ENCODE measurements around the gene TOMM20. TPM values are rescaled to one million over a fixed set of nuclear protein-coding genes. Genes with fewer than 3 reads are reported as not detected.
"Not testable (repeated sequence)": the region's sequence is repeated elsewhere in the genome, so short reads cannot be mapped to it uniquely, and the experiment has no call there.

TOMM20 gene
- 100 to 1,000 TPM; 173 to 225 (median 207) TPM for polyA plus RNA-seq (ENCODE audit: insufficient read length in 4 of 4)

GRCh38 chr1:235128456-235129328 lies at the start of gene TOMM20:
TOMM20 (minus strand) TSS chr1:235128837; CDS start chr1:235128715, 122 bp downstream.
- peak; percentile 91 to 97 (median 96) for DNase-seq (ENCODE audit: low read depth in 4 of 4, low spot score in 2 of 4)

GRCh38 chr1:235176486-235176885 lies 47.8 kb upstream of the TOMM20 start:
- no peak for DNase-seq (ENCODE audit: low read depth in 4 of 4, low spot score in 2 of 4)

- DNase-seq (ENCODE audit: low read depth in 4 of 4, low spot score in 2 of 4), result no peak
Observed at GRCh38 chr1:235169986-235170385, 41.3 kb upstream of the TOMM20 start.

- DNase-seq (ENCODE audit: low read depth in 4 of 4, low spot score in 2 of 4), result no peak
Observed at GRCh38 chr1:235168375-235168774, 39.7 kb upstream of the TOMM20 start.

- peak in 1 of 4 donors; percentile 5 for DNase-seq (ENCODE audit: low read depth in 4 of 4, low spot score in 2 of 4)
Observed at GRCh38 chr1:235161685-235162327, 33.2 kb upstream of the TOMM20 start.

- DNase-seq (ENCODE audit: low read depth in 4 of 4, low spot score in 2 of 4), result peak; percentile 77 to 85 (median 83)
Observed at GRCh38 chr1:235160957-235161684, 32.5 kb upstream of the TOMM20 start, which contains the start of gene RBM34. RBM34 (minus strand) TSS chr1:235161250; CDS start chr1:235161226, 24 bp downstream.

GRCh38 chr1:235160383-235160956 lies 31.8 kb upstream of the TOMM20 start:
- peak in 2 of 4 donors; percentile 41 to 52 for DNase-seq (ENCODE audit: low read depth in 4 of 4, low spot score in 2 of 4)

- not testable (repeated sequence) for DNase-seq (ENCODE audit: low read depth in 4 of 4, low spot score in 2 of 4)
Observed at GRCh38 chr1:235159930-235160329, 31.3 kb upstream of the TOMM20 start.

GRCh38 chr1:235159284-235159683 lies 30.6 kb upstream of the TOMM20 start:
- not testable (repeated sequence) for DNase-seq (ENCODE audit: low read depth in 4 of 4, low spot score in 2 of 4)

GRCh38 chr1:235158680-235159079 lies 30.0 kb upstream of the TOMM20 start:
- no peak for DNase-seq (ENCODE audit: low read depth in 4 of 4, low spot score in 2 of 4)

- no peak for DNase-seq (ENCODE audit: low read depth in 4 of 4, low spot score in 2 of 4)
Observed at GRCh38 chr1:235157150-235157549, 28.5 kb upstream of the TOMM20 start.

- DNase-seq (ENCODE audit: low read depth in 4 of 4, low spot score in 2 of 4), result no peak
Observed at GRCh38 chr1:235156740-235157139, 28.1 kb upstream of the TOMM20 start.

GRCh38 chr1:235156265-235156664 lies 27.6 kb upstream of the TOMM20 start:
- no peak for DNase-seq (ENCODE audit: low read depth in 4 of 4, low spot score in 2 of 4)

- DNase-seq (ENCODE audit: low read depth in 4 of 4, low spot score in 2 of 4), result no peak
Observed at GRCh38 chr1:235152235-235152634, 23.6 kb upstream of the TOMM20 start.

- no peak for DNase-seq (ENCODE audit: low read depth in 4 of 4, low spot score in 2 of 4)
Observed at GRCh38 chr1:235151033-235151432, 22.4 kb upstream of the TOMM20 start.

GRCh38 chr1:235149824-235150223 lies 21.2 kb upstream of the TOMM20 start:
- no peak for DNase-seq (ENCODE audit: low read depth in 4 of 4, low spot score in 2 of 4)

- DNase-seq (ENCODE audit: low read depth in 4 of 4, low spot score in 2 of 4), result no peak
Observed at GRCh38 chr1:235147269-235147668, 18.6 kb upstream of the TOMM20 start.

- no peak for DNase-seq (ENCODE audit: low read depth in 4 of 4, low spot score in 2 of 4)
Observed at GRCh38 chr1:235145639-235146038, 17.0 kb upstream of the TOMM20 start.

GRCh38 chr1:235142991-235143390 lies 14.4 kb upstream of the TOMM20 start:
- DNase-seq (ENCODE audit: low read depth in 4 of 4, low spot score in 2 of 4), result no peak

- DNase-seq (ENCODE audit: low read depth in 4 of 4, low spot score in 2 of 4), result no peak
Observed at GRCh38 chr1:235139315-235139714, 10.7 kb upstream of the TOMM20 start.

GRCh38 chr1:235138821-235139220 lies 10.2 kb upstream of the TOMM20 start:
- DNase-seq (ENCODE audit: low read depth in 4 of 4, low spot score in 2 of 4), result no peak
